ENCODE results near the gene CRB2.

GRCh38 chr9:123315635-123316034 lies 40.4 kb upstream of the CRB2 start:
- TF ChIP-seq IRF2 (CRISPR knock-in tag; IDR thresholded peaks at IDR 0.05) = no peak
- TF ChIP-seq MXD4 (CRISPR knock-in tag; IDR thresholded peaks at IDR 0.05) = no peak
- no peak for TF ChIP-seq ZNF782 (CRISPR knock-in tag; IDR thresholded peaks at IDR 0.05; ENCODE audit: borderline replicate concordance)
- TF ChIP-seq CTCF (CRISPR knock-in tag; IDR thresholded peaks at IDR 0.05) = no peak
- TF ChIP-seq POLR2A (IDR thresholded peaks at IDR 0.05; ENCODE audit: insufficient read depth in 1 of 2, low read depth in 2 of 2, low read length in 2 of 2) = no peak
